ENCODE data around the gene HSPBAP1. TPM values are rescaled to one million over a fixed set of nuclear protein-coding genes. Genes with fewer than 3 reads are reported as not detected.

HSPBAP1 gene
- total RNA-seq, 4 donors from 2014 or later, result 12.4 to 17.3 (median 15.8) TPM

- Histone ChIP-seq H3K9me3 (no peaks in the 10 kb centered on the region), H3K27ac (no peak overlapping the region), H3K27me3 (no peaks in the 10 kb centered on the region), H3K4me1 (peaks cover 0 to 7% of the 10 kb centered on the region in 2 donors), H3K36me3 (peaks cover 21 to 26% of the 10 kb centered on the region in 2 donors), H3K4me3 (replicated peaks in 1 of 3) (no peak overlapping the region)
- TF ChIP-seq POLR2A (IDR thresholded peaks at IDR 0.05), result no peak
- no peak for TF ChIP-seq CTCF (IDR thresholded peaks at IDR 0.05)
- DNase-seq, result no peak
- WGBS, 2 donors, result 88 to 90% methylated on average over 3 of the region's 3 CpGs
- intact Hi-C loops (cut with DNase I), result no loop called here
Measured at GRCh38 chr3:122692674-122693073, 101.0 kb downstream of the HSPBAP1 start.

- H3K4me3 ChIP-seq (replicated peaks in 1 of 3), result no peak overlapping the region
- intact Hi-C loops (cut with DNase I), result no loop called here
Measured at GRCh38 chr3:122691195-122691594, 102.4 kb downstream of the HSPBAP1 start.

GRCh38 chr3:122690096-122690495 is 103.5 kb downstream of the HSPBAP1 start:
- WGBS, 2 donors, result 91 to 100% methylated on average over 1 of the region's 1 CpG
- Histone ChIP-seq H3K4me3 (replicated peaks in 1 of 3) (no peak overlapping the region), H3K36me3 (peaks cover 31 to 39% of the 10 kb centered on the region in 2 donors), H3K27ac (no peak overlapping the region), H3K27me3 (no peaks in the 10 kb centered on the region), H3K4me1 (no peaks in the 10 kb centered on the region), H3K9me3 (no peaks in the 10 kb centered on the region)
- DNase-seq, result no peak
- intact Hi-C loops (cut with DNase I), result no loop called here
- TF ChIP-seq POLR2A (IDR thresholded peaks at IDR 0.05) (no peak), CTCF (IDR thresholded peaks at IDR 0.05) (no peak)

More at GRCh38 chr3:122691195-122691594, 102.4 kb downstream of the HSPBAP1 start:
- no peak for DNase-seq
- Histone ChIP-seq H3K27ac (no peak overlapping the region), H3K27me3 (no peaks in the 10 kb centered on the region), H3K9me3 (no peaks in the 10 kb centered on the region), H3K4me1 (peaks cover 0 to 4% of the 10 kb centered on the region in 2 donors), H3K36me3 (peaks cover 28 to 35% of the 10 kb centered on the region in 2 donors)
- TF ChIP-seq POLR2A (IDR thresholded peaks at IDR 0.05), result no peak
- TF ChIP-seq CTCF (IDR thresholded peaks at IDR 0.05), result no peak
- 87 to 93% methylated on average over 4 of the region's 4 CpGs for WGBS, 2 donors

Other genes with a start within 250 kb of the HSPBAP1 start
- gene PARP9, start 229.5 kb downstream of the HSPBAP1 start, total RNA-seq, result 10 to 100 TPM; 22.9 to 34.0 (median 31.5) TPM
- gene DTX3L, start 229.5 kb downstream of the HSPBAP1 start, total RNA-seq, result 10 to 100 TPM; 21.1 to 32.1 (median 26.5) TPM
- gene PARP15, start 216.2 kb downstream of the HSPBAP1 start, total RNA-seq, result 1 to 10 TPM; 1.2 to 2.3 (median 1.6) TPM
- 100 to 1,000 TPM in 1 of 4 donors, 10 to 100 TPM in 3; 44.5 to 107 (median 69.4) TPM for gene PARP14, start 113.0 kb downstream of the HSPBAP1 start, total RNA-seq
- 10 to 100 TPM; 22.6 to 32.5 (median 28.2) TPM for gene SLC49A4, start 1.2 kb upstream of the HSPBAP1 start, total RNA-seq
- 1 to 10 TPM in 1 of 4 donors, under 1 TPM in 3; 0.56 to 5.3 (median 0.63) TPM for gene SEMA5B, start 233.9 kb upstream of the HSPBAP1 start, total RNA-seq